Smooth muscle cell of the umbilical artery (primary cell): ENCODE results near the gene FAM131C. TPM values are rescaled to one million over a fixed set of nuclear protein-coding genes. Genes with fewer than 3 reads are reported as not detected.

Experiments
- total RNA-seq: library from RNA; depleted of rRNA; stranded (reverse); fragments of >200 nt; gene quantifications from 2 replicates; pipeline ENCODE4 v1.2.3, GENCODE V29; 2014

The FAM131C gene
- total RNA-seq, result under 0.01 and 0.37 TPM in 2 replicates

GRCh38 chr1:16073490-16074119 lies at the start of gene FAM131C:
FAM131C (minus strand) TSS chr1:16073651; CDS start chr1:16073442, 209 bp downstream.

GRCh38 chr1:16043521-16043920 lies 29.9 kb downstream of the FAM131C start, which contains the start of gene CLCNKB:
CLCNKB (plus strand) TSS chr1:16043782; CDS start chr1:16044493, 711 bp downstream.

DNA sequence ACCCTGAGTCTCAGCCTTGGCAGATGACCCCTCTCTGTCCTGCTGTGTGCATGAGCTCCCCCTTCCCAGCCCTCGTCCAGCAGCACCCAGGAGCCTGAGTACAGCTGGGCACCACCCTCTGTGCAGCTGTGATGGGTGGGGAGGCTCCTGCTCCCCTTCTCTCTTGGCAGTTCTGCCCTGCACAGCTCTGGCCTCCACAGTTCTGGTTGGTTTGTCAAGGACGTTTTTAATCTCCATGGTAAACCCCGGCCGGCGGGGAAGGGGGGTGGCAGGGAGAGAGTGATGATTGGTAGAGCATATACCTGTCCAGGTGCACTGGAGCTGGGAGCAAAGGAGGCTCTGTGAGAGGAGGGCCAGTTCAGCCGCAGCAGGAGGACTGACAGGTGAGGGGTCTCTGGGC lies 51.8 kb downstream of the FAM131C start, which contains the start of gene CLCNKA:
TSS of gene CLCNKA (plus strand) at position 356 of the 400 bp plus-strand sequence. CDS start 584 bp downstream, outside the sequence.

DNA sequence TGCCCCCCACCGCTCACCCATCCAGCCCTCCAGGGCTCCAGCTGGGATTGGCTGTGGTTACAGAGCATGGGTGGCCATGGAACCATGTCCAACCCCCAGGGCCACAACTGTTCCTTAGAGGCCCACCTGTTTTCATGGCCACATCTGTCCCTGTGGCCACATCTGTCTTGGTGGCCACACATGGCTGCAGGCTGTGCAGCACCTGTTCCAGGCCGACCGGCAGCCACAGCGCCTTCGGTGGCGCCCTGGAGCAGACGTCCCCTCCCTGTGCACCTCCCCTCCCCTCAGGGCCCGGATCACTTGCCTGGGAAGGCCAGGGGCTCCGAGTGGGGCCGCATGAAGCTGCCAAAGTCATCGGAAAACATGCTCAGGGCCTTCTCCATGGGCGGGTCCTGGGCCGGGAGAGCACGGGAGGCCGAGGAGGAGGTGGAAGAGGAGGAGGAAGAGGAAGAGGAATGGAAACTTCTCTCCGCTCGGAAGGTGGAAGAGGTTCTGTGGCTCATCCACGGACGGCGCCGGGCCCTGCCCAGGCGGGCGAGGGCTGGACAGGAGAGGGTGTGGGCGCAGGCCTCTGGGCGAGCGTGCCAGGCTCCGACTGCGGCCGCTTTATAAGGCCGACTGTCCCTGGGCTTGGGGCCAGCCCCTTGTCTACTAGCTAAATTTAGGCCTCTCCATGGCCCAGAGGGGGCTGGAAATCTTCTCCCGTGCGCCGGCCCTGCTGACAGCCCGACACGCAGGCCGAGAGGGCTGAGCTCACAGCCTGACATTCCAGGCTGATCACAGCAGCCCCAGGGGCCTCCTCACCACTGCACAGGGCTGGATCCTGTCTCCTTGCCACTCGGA lies 55.8 kb downstream of the FAM131C start, which contains the start of gene HSPB7:
TSS of gene HSPB7 (minus strand) at position 583 of the 843 bp plus-strand sequence. CDS start at position 503, 80 bp downstream.

Other genes with a start within 250 kb of the FAM131C start
- gene SPEN, start 225.9 kb downstream of the FAM131C start, total RNA-seq, result 24.9 and 49.3 TPM in 2 replicates
- gene ZBTB17, start 97.5 kb downstream of the FAM131C start, total RNA-seq, result 37.4 and 37.5 TPM in 2 replicates
- gene SRARP, start 69.4 kb downstream of the FAM131C start, total RNA-seq, result not detected in 2 replicates
- 5.9 and 6.4 TPM in 2 replicates for gene HSPB7, start 55.6 kb downstream of the FAM131C start, total RNA-seq
- gene CLCNKA, start 51.6 kb downstream of the FAM131C start, total RNA-seq, result not detected in 2 replicates
- 0.09 and 0.30 TPM in 2 replicates for gene CLCNKB, start 29.9 kb downstream of the FAM131C start, total RNA-seq
- gene EPHA2, start 82.4 kb upstream of the FAM131C start, total RNA-seq, result 60.0 and 152 TPM in 2 replicates
- gene ARHGEF19, start 139.0 kb upstream of the FAM131C start, total RNA-seq, result 12.2 TPM in 2 replicates
- 8.0 and 13.7 TPM in 2 replicates for gene CPLANE2, start 163.5 kb upstream of the FAM131C start, total RNA-seq